ENCODE data around the gene ISG20L2.
A peak's percentile ranks its signal among the peaks of the same experiment; 100 is the strongest.

The ISG20L2 gene

GRCh38 chr1:156676820-156677615 is 51.5 kb downstream of the ISG20L2 start, which contains the start of gene NES:
NES (minus strand) TSS chr1:156677407; CDS start chr1:156677264, 143 bp downstream.
- Histone ChIP-seq H3K27me3 (replicated peaks; ENCODE audit: insufficient read depth, low read length) (peaks cover 96% of the 10 kb centered on the region), H3K27ac (ENCODE audit: low read length) (no peak within 1 kb of the TSS), H3K79me2 (ENCODE audit: low read length) (no peaks in the 10 kb centered on the region), H3K4me1 (ENCODE audit: low read length) (peaks cover 4% of the 10 kb centered on the region; the same call in 1 of the 2 replicates), H3K9me2 (replicated peaks; ENCODE audit: insufficient read depth, low read length) (no peaks in the 10 kb centered on the region), H3K9ac (ENCODE audit: low read length) (no peak within 1 kb of the TSS), H3F3A (ENCODE audit: insufficient read depth, low read length) (no peaks in the 10 kb centered on the region), H3K9me3 (replicated peaks; ENCODE audit: insufficient read depth, low read length) (no peaks in the 10 kb centered on the region), H3K4me2 (ENCODE audit: low read depth, low read length) (peak within 1 kb of the TSS; percentile 61), H4K20me1 (ENCODE audit: insufficient read depth, low read length) (no peaks in the 10 kb centered on the region), H3K4me3 (ENCODE audit: low read length) (peak within 1 kb of the TSS; percentile 29), H2AFZ (ENCODE audit: low read length) (0 out of 2 replicates have a peak within 1 kb of the TSS, but pooled peaks have one; percentile 29), H3K36me3 (replicated peaks; ENCODE audit: insufficient read depth, low read length) (no peaks in the 10 kb centered on the region)
- TF ChIP-seq EZH2 (optimal IDR thresholded peaks at IDR 0.05; ENCODE audit: low read depth, low read length) (peak; percentile 88), EZH2phosphoT487 (IDR thresholded peaks at IDR 0.05; ENCODE audit: low read length) (0 out of 2 replicates have a peak, but pooled peaks have one; percentile 46)
- TF ChIP-seq, protein P1, sequence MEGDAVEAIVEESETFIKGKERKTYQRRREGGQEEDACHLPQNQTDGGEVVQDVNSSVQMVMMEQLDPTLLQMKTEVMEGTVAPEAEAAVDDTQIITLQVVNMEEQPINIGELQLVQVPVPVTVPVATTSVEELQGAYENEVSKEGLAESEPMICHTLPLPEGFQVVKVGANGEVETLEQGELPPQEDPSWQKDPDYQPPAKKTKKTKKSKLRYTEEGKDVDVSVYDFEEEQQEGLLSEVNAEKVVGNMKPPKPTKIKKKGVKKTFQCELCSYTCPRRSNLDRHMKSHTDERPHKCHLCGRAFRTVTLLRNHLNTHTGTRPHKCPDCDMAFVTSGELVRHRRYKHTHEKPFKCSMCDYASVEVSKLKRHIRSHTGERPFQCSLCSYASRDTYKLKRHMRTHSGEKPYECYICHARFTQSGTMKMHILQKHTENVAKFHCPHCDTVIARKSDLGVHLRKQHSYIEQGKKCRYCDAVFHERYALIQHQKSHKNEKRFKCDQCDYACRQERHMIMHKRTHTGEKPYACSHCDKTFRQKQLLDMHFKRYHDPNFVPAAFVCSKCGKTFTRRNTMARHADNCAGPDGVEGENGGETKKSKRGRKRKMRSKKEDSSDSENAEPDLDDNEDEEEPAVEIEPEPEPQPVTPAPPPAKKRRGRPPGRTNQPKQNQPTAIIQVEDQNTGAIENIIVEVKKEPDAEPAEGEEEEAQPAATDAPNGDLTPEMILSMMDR (IDR thresholded peaks at IDR 0.05; ENCODE audit: low read length) = no peak
- DNase-seq = no peak

GRCh38 chr1:156676114-156676819 is 52.3 kb downstream of the ISG20L2 start:
- Histone ChIP-seq H2AFZ (ENCODE audit: low read length) (no peak overlapping the region), H3K36me3 (replicated peaks; ENCODE audit: insufficient read depth, low read length) (no peaks in the 10 kb centered on the region), H3K9ac (ENCODE audit: low read length) (no peak overlapping the region), H3K4me2 (ENCODE audit: low read depth, low read length) (no peak overlapping the region), H3K9me3 (replicated peaks; ENCODE audit: insufficient read depth, low read length) (no peaks in the 10 kb centered on the region), H3K27me3 (replicated peaks; ENCODE audit: insufficient read depth, low read length) (peaks cover 96% of the 10 kb centered on the region), H3K4me3 (ENCODE audit: low read length) (no peak overlapping the region), H3K79me2 (ENCODE audit: low read length) (no peaks in the 10 kb centered on the region), H3K9me2 (replicated peaks; ENCODE audit: insufficient read depth, low read length) (no peaks in the 10 kb centered on the region), H4K20me1 (ENCODE audit: insufficient read depth, low read length) (no peaks in the 10 kb centered on the region), H3K4me1 (ENCODE audit: low read length) (peaks cover 4% of the 10 kb centered on the region; the same call in 1 of the 2 replicates), H3K27ac (ENCODE audit: low read length) (no peak overlapping the region), H3F3A (ENCODE audit: insufficient read depth, low read length) (no peaks in the 10 kb centered on the region)
- no peak for DNase-seq
- TF ChIP-seq, protein P1 (IDR thresholded peaks at IDR 0.05; ENCODE audit: low read length) = no peak
- no peak for TF ChIP-seq EZH2phosphoT487 (IDR thresholded peaks at IDR 0.05; ENCODE audit: low read length)
- no peak for TF ChIP-seq EZH2 (optimal IDR thresholded peaks at IDR 0.05; ENCODE audit: low read depth, low read length)

GRCh38 chr1:156675210-156676113 is 53.1 kb downstream of the ISG20L2 start:
- no peaks in the 10 kb centered on the region for H3K79me2 ChIP-seq (ENCODE audit: low read length)
- H3K27me3 ChIP-seq (replicated peaks; ENCODE audit: insufficient read depth, low read length) = peaks cover 95% of the 10 kb centered on the region
- TF ChIP-seq, protein P1 (IDR thresholded peaks at IDR 0.05; ENCODE audit: low read length) = no peak
- TF ChIP-seq EZH2phosphoT487 (IDR thresholded peaks at IDR 0.05; ENCODE audit: low read length) (no peak), EZH2 (optimal IDR thresholded peaks at IDR 0.05; ENCODE audit: low read depth, low read length) (no peak)
- H2AFZ ChIP-seq (ENCODE audit: low read length) = no peak overlapping the region
- no peak for DNase-seq
- H3K9ac ChIP-seq (ENCODE audit: low read length) = no peak overlapping the region
- H3K4me2 ChIP-seq (ENCODE audit: low read depth, low read length) = no peak overlapping the region
- H3K9me3 ChIP-seq (replicated peaks; ENCODE audit: insufficient read depth, low read length) = no peaks in the 10 kb centered on the region
- no peaks in the 10 kb centered on the region for H3K36me3 ChIP-seq (replicated peaks; ENCODE audit: insufficient read depth, low read length)
- no peaks in the 10 kb centered on the region for H4K20me1 ChIP-seq (ENCODE audit: insufficient read depth, low read length)
- no peak overlapping the region for H3K27ac ChIP-seq (ENCODE audit: low read length)
- peaks cover 4% of the 10 kb centered on the region; the same call in 1 of the 2 replicates for H3K4me1 ChIP-seq (ENCODE audit: low read length)
- H3K9me2 ChIP-seq (replicated peaks; ENCODE audit: insufficient read depth, low read length) = no peaks in the 10 kb centered on the region
- no peak overlapping the region for H3K4me3 ChIP-seq (ENCODE audit: low read length)
- no peaks in the 10 kb centered on the region for H3F3A ChIP-seq (ENCODE audit: insufficient read depth, low read length)

All from MM.1S (cell line).